NK-92 (cell line): ENCODE results near the gene FANK1.
"Not testable (repeated sequence)": the region's sequence is repeated elsewhere in the genome, so short reads cannot be mapped to it uniquely, and the experiment has no call there.

Experiments used
- DNase-seq: peaks from one replicate; lab custom pipeline; 2025; ENCODE audit not compliant: unreplicated experiment; lab: John Stamatoyannopoulos, UW

Gene FANK1

DNA sequence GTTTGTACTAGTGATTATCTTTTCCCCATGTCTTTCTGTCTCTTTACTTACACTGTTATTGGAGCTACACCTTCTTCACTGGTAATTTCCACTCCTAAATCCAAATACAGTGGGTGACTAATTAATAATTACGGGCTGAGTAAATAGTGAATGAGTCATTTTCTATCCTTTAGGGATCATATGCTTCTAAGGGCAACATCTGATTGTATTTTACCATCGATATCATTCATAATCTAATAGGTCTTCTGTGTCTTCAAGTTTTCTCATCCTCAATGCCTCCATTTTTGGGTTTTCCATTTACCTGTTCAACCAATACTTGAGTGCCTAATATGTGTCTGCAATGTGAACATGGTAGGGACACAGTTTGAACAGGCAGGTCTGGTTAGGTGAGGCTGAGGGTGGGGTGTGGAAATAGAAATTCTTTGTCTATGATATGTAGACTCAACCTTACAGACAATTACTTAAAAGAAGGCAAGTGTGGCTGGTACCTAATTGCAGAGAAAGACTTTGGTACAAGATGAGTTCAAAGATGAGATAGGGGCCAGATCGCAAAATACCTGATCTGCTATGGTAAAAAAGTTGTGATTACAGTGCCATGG, 9.4 kb upstream of the FANK1 start:
- DNase-seq = no peak

DNA sequence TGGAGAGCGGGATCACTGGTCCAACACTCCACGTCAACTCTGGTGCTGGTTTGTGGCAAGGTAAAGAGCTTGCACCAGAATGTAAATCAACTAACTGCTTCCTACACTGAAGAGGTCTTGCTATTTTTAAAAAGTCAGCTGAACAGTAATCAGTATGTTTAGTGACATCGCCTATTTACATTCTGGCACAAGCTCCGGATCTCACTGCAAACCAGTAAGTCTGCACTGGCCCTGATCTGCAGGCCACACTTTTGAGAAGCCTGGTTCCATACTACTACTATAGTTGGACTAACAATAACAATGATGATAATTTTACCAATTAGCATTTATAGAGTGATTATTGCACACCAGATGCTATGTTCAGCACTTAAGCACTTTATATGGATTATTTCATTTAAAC, 6.9 kb upstream of the FANK1 start:
- not testable (repeated sequence) for DNase-seq

GRCh38 chr10:125892402-125892801, 4.0 kb upstream of the FANK1 start:
- not testable (repeated sequence) for DNase-seq

DNA sequence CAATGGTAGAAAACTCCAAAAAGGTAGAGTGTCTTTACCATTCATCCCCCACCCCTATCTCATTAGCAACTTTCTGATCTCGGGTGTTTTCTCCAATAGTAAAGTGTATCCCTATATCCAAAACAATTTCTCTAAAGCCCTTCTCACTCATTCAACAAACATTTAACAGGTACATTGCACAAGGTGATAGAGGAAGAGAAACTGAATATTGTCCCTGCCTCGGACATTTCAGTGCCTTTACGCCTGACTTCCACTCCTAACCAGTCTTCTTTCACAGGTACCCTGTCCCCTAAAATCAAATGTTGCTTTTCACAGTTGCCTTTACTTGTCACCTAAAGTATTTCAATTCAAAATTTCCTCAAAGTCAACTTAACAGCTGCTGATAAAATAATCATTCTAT, 2.2 kb upstream of the FANK1 start:
- DNase-seq = not testable (repeated sequence)

DNA sequence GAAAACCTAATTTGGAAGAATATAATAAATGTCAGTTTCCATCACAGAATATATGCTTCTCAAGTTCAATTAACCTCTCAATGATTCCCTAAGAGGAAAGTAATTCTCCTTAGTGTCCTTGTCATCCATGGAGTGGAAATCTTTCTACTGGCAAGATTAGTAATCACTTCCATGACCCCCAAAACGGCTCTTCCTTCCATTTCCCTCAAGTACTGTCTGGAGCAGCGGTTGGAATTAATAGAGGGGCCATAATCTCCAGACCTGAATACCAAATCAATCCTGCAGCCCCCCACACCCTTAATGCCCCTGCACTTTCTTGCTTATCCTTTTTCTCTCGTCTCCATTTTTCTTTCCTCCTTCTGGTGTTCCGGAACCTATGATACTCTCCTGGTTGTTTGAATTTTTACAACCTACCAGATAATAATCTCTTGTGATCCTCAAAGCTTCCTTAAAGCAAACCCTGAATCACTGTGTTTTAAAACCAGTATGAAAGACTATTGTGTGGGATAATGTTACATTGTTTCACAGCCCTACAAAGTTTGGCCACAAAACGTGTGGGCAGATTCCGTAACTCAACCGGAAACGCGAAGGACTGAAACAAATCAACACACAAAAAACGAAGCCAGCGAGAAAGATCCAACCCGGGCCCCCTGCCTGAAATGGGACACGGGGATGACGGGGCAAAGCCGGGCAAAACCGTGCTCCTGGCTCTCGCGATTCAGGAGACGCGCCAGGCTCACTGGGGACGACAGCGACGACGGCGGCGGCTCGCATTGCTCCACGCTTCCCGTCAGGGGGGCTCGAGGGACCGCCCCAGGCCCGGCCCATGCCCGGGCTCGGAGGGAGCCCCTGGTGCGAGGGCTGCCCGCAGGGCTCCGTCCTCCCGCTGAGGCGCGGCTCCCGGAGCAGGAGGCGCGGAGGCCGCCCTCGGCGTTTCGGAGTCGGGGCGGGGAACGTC, 955 bp upstream of the FANK1 start:
- DNase-seq = not testable (repeated sequence)

DNA sequence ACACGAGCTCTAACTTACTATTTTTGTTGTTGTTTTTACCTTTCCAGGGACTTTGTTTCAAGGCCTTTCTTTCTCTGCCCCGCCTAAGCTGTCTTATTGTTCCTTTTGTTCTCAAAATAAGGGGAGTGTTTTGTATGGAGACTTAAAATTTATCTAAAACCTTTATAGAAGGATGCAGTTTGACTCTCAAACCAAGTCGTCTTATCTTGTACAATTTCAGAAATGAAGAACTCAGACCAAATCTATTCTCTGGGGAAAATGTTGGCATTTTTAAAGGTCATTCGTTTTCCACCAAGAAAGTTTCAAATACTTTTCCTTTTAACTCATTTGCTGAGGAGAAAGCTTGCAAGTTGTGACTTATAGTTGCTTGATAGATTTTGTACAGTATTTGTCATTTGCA, 953 bp downstream of the FANK1 start:
- not testable (repeated sequence) for DNase-seq

DNA sequence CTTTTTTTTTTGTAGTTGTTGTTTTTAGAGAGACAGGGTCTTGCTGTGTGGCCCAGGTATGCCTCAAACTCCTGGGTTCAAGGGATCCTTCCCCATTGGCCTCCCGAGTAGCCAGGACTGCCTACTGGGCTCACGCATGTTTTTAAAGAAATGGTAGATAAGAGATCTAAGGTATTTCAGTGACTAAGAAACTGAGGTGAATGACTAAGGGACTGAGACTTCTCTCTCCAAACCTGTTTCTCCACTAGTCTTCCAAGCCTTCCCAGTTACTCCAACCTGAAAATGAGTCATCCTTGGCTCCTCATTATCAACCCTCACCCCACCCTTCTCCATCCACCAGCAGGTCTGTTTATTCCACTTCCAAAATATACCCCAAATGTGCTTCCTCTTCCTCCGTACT, 4.6 kb downstream of the FANK1 start:
- not testable (repeated sequence) for DNase-seq

- not testable (repeated sequence) for DNase-seq
These were observed 6.8 kb downstream of the FANK1 start for GRCh38 chr10:125903135-125903640.

DNA sequence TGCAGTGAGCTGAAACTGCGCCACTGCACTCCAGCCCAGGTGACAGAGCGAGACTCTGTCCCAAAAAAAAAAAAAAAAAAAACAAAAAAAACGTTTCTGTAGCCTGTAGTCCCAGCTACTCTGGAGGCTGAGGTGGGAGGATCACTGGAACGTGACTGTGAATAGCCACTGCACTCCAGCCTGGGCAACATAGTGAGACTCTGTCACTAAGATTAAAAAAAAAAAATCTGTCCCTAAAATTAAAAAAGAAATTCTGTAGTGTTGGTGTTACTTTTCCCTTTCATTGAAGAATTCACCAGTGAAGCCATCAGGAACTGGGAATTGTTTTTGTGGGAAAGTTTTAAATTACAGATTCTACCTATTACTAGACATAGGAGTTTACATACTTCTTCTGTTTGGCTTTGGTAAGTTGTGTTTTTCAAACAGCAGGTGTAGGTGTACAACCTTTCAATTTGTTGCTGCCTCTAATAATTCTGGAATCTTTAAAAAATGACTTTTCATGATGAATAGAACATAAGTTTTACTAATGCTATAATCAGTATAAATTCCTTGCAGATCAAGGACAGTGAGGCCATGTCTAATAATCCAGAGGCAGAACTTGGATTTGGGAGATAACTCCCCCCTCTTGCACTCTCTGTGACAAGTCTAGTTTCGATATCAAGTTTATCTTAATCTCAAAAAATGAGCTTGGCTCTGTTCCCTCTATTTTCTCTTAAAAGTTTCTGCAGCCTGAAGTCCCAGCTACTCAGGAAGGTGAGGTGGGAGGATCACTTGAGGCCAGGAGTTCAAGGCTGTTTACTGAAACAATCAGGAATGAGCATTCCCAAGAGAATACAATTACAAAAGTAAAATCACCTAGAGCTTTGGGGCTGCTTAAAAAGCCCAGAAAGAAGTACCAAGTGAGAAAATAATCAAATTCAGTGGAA, 9.0 kb downstream of the FANK1 start:
- DNase-seq = not testable (repeated sequence)

- DNase-seq = not testable (repeated sequence)
These were observed 11.2 kb downstream of the FANK1 start for GRCh38 chr10:125907598-125907997.

- DNase-seq = not testable (repeated sequence)
These were observed 12.4 kb downstream of the FANK1 start for GRCh38 chr10:125908813-125909212.

DNA sequence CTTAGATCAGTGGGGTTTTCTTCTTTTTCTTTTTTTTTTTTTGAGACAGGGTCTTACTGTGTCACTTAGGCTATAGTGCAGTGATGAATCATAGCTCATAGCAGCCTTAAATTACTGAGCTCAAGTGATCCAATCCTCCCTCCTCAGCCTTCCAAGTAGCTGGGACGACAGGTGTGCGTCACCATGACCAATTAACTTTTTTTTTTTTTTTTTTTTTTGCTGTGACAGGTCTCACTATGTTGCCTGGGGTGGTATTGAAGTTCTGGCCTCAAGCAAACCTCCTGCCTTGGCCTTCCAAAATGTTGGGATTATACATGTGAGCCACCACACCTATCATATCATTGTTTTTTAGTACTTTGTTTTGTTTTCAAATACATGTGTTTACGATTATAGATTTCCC, 13.1 kb downstream of the FANK1 start:
- not testable (repeated sequence) for DNase-seq

- no peak for DNase-seq
These were observed 14.8 kb downstream of the FANK1 start for GRCh38 chr10:125911145-125911544.

DNA sequence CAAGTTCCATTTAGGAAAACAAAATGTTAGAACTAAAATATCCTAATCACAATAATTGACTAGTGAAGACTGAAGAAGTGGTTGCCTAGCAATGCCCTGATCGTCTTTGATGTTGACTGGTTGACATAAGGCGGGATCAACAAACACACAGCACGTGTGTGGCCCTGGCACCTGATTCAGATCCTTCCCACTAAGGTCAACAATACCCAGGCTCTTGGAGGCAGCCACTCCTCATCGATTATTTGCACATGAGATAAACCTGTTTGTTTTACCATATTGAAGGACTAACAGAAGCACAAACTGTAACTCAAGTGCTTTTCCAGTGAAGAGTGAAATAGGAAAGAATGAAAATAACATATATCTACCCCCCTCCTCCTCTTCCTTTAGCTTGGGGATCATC, 15.6 kb downstream of the FANK1 start:
- DNase-seq = no peak

GRCh38 chr10:125913277-125913676, 16.9 kb downstream of the FANK1 start:
- DNase-seq = not testable (repeated sequence)

- DNase-seq = no peak
These were observed 20.6 kb downstream of the FANK1 start for GRCh38 chr10:125916977-125917376.

GRCh38 chr10:125917704-125918361, 21.5 kb downstream of the FANK1 start:
- DNase-seq = not testable (repeated sequence)

DNA sequence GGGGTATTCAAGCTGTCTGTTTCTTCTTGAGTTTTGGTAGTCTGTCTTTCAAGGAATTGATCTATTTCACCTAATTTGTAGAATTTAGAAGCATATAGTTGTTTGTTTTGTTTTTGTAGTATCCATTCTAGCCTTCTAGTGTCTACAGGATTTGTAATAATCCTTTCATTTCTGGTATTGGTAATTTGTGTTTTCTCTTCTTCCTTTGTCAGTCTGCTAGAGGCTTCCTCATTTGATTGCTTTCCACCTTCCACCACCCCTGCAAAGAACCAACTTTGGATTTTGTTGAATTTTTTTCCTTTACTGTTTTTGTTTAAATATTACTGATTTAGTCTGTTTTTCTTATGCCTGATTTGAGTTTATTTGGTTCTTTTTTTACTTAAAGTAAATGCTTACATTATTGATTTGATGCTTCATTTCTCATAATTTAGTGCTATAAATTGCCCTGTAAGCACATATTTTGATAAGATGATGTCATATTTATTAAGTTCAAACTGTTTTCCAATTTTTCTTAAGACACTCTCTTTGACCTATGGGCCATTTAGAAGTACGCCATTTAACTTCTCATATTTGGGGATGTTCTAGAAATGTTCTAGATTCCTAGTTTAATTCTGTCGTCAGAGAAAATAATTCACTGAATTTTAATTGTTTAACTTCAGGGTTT, 25.4 kb downstream of the FANK1 start:
- not testable (repeated sequence) for DNase-seq

- no peak for DNase-seq
These were observed 29.0 kb downstream of the FANK1 start for GRCh38 chr10:125925262-125925834.
